K562 (cell line): Measurements from ENCODE around the gene ODC1. TPM values are rescaled to one million over a fixed set of nuclear protein-coding genes. Genes with fewer than 3 reads are reported as not detected.

Experiments used
- ATF1 ChIP-seq, 2 experiments: fragments of 450-650 bp in 1 of 2; IDR thresholded peaks; 2 replicates each; pipeline ENCODE4 v1.6.1; 2016; ENCODE audit warnings: missing compliant biosample characterization in 1 of 2, missing genetic modification characterization in 1 of 2
- CBFB ChIP-seq: sonication (generic); formaldehyde crosslinking; IDR thresholded peaks from 2 replicates; pipeline ENCODE4 v1.4.0; 2020; ENCODE audit warnings: mild to moderate bottlenecking, missing genetic modification reagents
- CTBP1 ChIP-seq: fragments of 450-650 bp; IDR thresholded peaks from 2 replicates; pipeline ENCODE4 v1.6.1; 2016; ENCODE audit warnings: borderline replicate concordance
- ELF4 ChIP-seq: fragments of 450-650 bp; formaldehyde crosslinking; IDR thresholded peaks from 2 replicates; pipeline ENCODE4 v1.4.0; 2022; ENCODE audit warnings: missing genetic modification characterization
- GATAD2A ChIP-seq: fragments of 450-650 bp; IDR thresholded peaks from 2 replicates; pipeline ENCODE4 v1.6.1; 2017
- MEF2A ChIP-seq: IDR thresholded peaks from 2 replicates; pipeline ENCODE4 v1.6.1; 2011; ENCODE audit warnings: low read depth, mild to moderate bottlenecking, low read length, moderate library complexity; ENCODE audit not compliant: control insufficient read depth
- NONO ChIP-seq, 2 experiments: fragments of 200-400 bp in 1 of 2; fragments of 450-650 bp in 1 of 2; formaldehyde crosslinking in 1 of 2; IDR thresholded peaks; 2 replicates each; pipeline ENCODE4 v1.6.1; 2017; ENCODE audit warnings: low read depth in 2 of 2, mild to moderate bottlenecking in 2 of 2, moderate library complexity in 2 of 2, low read length in 1 of 2
- RB1 ChIP-seq: fragments of 450-650 bp; IDR thresholded peaks from 2 replicates; pipeline ENCODE4 v1.6.1; 2017; ENCODE audit warnings: low read depth, mild to moderate bottlenecking
- SAP30 ChIP-seq: fragments of 200-600 bp; sonication (generic); IDR thresholded peaks from 2 replicates; pipeline ENCODE4 v1.6.1; 2012; ENCODE audit warnings: borderline replicate concordance, low read depth, mild to moderate bottlenecking, moderate library complexity, low read length, control low read depth, inconsistent platforms; ENCODE audit not compliant: insufficient read depth, poor library complexity, severe bottlenecking
- SIN3A ChIP-seq, 2 experiments: fragments of 150-350 bp in 1 of 2; IDR thresholded peaks; 2 replicates each; pipeline ENCODE4 v1.6.1; 2011 to 2016; ENCODE audit warnings: borderline replicate concordance in 2 of 2, low read depth in 2 of 2, low read length in 2 of 2, mild to moderate bottlenecking in 2 of 2, moderate library complexity in 2 of 2; ENCODE audit not compliant: control insufficient read depth in 1 of 2
- SLC30A9 ChIP-seq: fragments of 250-450 bp; sonication (Bioruptor Pico); IDR thresholded peaks from 2 replicates; pipeline ENCODE4 v1.8.0; 2022; ENCODE audit warnings: mild to moderate bottlenecking, moderate library complexity
- SMAD2 ChIP-seq: fragments of 150-350 bp; IDR thresholded peaks from 2 replicates; pipeline ENCODE4 v1.6.1; 2014; ENCODE audit warnings: low read depth, mild to moderate bottlenecking, low read length
- ZC3H11A ChIP-seq: IDR thresholded peaks from 2 replicates; pipeline ENCODE4 v1.6.1; 2012; ENCODE audit warnings: low read depth, low read length, improper control_type of control experiment
- ZNF140 ChIP-seq: fragments of 250-450 bp; sonication (Bioruptor Pico); IDR thresholded peaks from 2 replicates; pipeline ENCODE4 v1.8.0; 2021; ENCODE audit warnings: moderate library complexity, mild to moderate bottlenecking, inconsistent platforms
- polyA plus RNA-seq, 8 experiments: library from polyadenylated mRNA; depleted of rRNA in 4 of 8; stranded (reverse) in 5 of 8; unstranded in 3 of 8; fragments of >200 nt; fragmentation: Nextera tagmentation in 2 of 8; fragmentation: Illumina TruSeq in 1 of 8; extraction: Ambion mirVana in 2 of 8; extraction: Trizol in 1 of 8; gene quantifications; 2 replicates each; pipeline versions ENCODE4 v1.2.1 to v1.2.3, GENCODE V29; 2011 to 2014; ENCODE audit warnings: inconsistent platforms in 1 of 8, missing spikeins in 1 of 8
- total RNA-seq, 7 experiments: library from RNA; depleted of rRNA in 6 of 7; stranded (reverse); fragments of >200 nt in 6 of 7; fragmentation: Illumina TruSeq in 2 of 7; extraction: Trizol in 2 of 7; gene quantifications; 2 replicates each; pipeline versions ENCODE4 v1.2.1 to v1.2.3, GENCODE V29; 2011 to 2021; ENCODE audit warnings: low replicate concordance in 1 of 7
- TF ChIP-seq, protein P1 (sequence below), 2 experiments: IDR thresholded peaks; 2 replicates each; pipeline ENCODE4 v1.6.1; 2011; ENCODE audit warnings: borderline replicate concordance in 1 of 2, control low read depth in 1 of 2, low read depth in 1 of 2, low read length in 1 of 2, mild to moderate bottlenecking in 1 of 2, mixed read lengths in 1 of 2, moderate library complexity in 1 of 2; ENCODE audit not compliant: insufficient read depth in 1 of 2, insufficient read length in 1 of 2, poor library complexity in 1 of 2, severe bottlenecking in 1 of 2; ENCODE audit errors: extremely low read depth in 1 of 2
- TF ChIP-seq, protein P2 (sequence below): sonication (generic); formaldehyde crosslinking; IDR thresholded peaks from 2 replicates; pipeline ENCODE4 v1.8.0; 2022; ENCODE audit warnings: missing genetic modification reagents, mild to moderate bottlenecking, moderate library complexity, borderline replicate concordance
- TF ChIP-seq, protein P3 (sequence below): fragments of 250-450 bp; sonication (Bioruptor Pico); IDR thresholded peaks from 2 replicates; pipeline ENCODE4 v1.4.0; 2020
- TF ChIP-seq, protein P4 (sequence below): sonication (generic); formaldehyde crosslinking; IDR thresholded peaks from 2 replicates; pipeline ENCODE4 v1.8.1; 2023; ENCODE audit warnings: missing genetic modification reagents, mild to moderate bottlenecking, borderline replicate concordance

The ODC1 gene
- total and polyA plus RNA-seq, 9 of the 15 experiments (the other 6 are each of a cell fraction or from before 2014, with no cell fraction given): 142 to 563 (median 457) TPM

DNA sequence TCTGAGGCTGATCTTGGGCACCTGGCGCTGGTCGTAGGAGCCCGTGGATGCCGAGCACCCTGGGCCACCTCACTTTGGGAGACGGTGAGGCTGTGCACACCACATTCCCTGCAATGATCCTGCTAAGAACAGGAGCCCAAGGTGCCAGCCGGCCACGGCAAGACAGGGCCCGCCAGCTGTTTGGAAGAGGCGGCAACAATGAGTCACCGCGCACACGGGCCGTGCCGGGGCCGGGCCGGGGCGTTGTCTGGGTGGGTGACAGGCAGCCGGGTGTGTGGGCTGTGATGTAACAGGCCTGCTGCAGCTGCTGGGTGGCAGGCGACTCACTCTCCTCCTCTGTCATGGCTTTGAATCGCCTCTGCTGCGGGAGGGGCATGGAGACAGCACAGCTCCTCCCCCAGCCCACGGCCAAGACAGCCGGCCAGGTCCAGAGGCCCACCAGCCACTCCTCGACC lies 49.7 kb upstream of the ODC1 start (continued):
- TF ChIP-seq, protein P1, sequence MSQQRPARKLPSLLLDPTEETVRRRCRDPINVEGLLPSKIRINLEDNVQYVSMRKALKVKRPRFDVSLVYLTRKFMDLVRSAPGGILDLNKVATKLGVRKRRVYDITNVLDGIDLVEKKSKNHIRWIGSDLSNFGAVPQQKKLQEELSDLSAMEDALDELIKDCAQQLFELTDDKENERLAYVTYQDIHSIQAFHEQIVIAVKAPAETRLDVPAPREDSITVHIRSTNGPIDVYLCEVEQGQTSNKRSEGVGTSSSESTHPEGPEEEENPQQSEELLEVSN (IDR thresholded peaks at IDR 0.05; ENCODE audit: borderline replicate concordance in 1 of 2, extremely low read depth in 1 of 2, insufficient read depth in 1 of 2, insufficient read length in 1 of 2, low read depth in 1 of 2, low read length in 1 of 2, poor library complexity in 1 of 2, severe bottlenecking in 1 of 2): peak in 1 of 2 experiments; percentile 44
- no peak for TF ChIP-seq MEF2A
- TF ChIP-seq ZC3H11A: no peak
- TF ChIP-seq ZNF140 (CRISPR knock-in tag): no peak
- TF ChIP-seq SAP30: no peak
- TF ChIP-seq SLC30A9 (CRISPR knock-in tag): no peak
- no peak for TF ChIP-seq NONO (IDR thresholded peaks at IDR 0.05; ENCODE audit: low read depth in 2 of 2, low read length in 1 of 2)
- TF ChIP-seq ELF4 (CRISPR knock-in tag): no peak
- no peak for TF ChIP-seq SMAD2
- TF ChIP-seq, protein P2, sequence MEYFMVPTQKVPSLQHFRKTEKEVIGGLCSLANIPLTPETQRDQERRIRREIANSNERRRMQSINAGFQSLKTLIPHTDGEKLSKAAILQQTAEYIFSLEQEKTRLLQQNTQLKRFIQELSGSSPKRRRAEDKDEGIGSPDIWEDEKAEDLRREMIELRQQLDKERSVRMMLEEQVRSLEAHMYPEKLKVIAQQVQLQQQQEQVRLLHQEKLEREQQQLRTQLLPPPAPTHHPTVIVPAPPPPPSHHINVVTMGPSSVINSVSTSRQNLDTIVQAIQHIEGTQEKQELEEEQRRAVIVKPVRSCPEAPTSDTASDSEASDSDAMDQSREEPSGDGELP (CRISPR knock-in tag): peak; percentile 99
- peak; percentile 41; the same call in 1 of the 2 replicates for TF ChIP-seq CTBP1
- peak; percentile 43; the same call in 1 of the 2 replicates for TF ChIP-seq RB1
- TF ChIP-seq CBFB: no peak
- TF ChIP-seq SIN3A (IDR thresholded peaks at IDR 0.05; ENCODE audit: borderline replicate concordance in 2 of 2, control insufficient read depth in 1 of 2, low read depth in 2 of 2, low read length in 2 of 2): no peak
- TF ChIP-seq ATF1 (CRISPR knock-in tag; IDR thresholded peaks at IDR 0.05): no peak
- peak; percentile 57 for TF ChIP-seq ATF1 (tag; IDR thresholded peaks at IDR 0.05)
- TF ChIP-seq, protein P3, sequence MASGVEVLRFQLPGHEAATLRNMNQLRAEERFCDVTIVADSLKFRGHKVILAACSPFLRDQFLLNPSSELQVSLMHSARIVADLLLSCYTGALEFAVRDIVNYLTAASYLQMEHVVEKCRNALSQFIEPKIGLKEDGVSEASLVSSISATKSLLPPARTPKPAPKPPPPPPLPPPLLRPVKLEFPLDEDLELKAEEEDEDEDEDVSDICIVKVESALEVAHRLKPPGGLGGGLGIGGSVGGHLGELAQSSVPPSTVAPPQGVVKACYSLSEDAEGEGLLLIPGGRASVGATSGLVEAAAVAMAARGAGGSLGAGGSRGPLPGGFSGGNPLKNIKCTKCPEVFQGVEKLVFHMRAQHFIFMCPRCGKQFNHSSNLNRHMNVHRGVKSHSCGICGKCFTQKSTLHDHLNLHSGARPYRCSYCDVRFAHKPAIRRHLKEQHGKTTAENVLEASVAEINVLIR (CRISPR knock-in tag): no peak
- TF ChIP-seq GATAD2A: no peak
- TF ChIP-seq, protein P4, sequence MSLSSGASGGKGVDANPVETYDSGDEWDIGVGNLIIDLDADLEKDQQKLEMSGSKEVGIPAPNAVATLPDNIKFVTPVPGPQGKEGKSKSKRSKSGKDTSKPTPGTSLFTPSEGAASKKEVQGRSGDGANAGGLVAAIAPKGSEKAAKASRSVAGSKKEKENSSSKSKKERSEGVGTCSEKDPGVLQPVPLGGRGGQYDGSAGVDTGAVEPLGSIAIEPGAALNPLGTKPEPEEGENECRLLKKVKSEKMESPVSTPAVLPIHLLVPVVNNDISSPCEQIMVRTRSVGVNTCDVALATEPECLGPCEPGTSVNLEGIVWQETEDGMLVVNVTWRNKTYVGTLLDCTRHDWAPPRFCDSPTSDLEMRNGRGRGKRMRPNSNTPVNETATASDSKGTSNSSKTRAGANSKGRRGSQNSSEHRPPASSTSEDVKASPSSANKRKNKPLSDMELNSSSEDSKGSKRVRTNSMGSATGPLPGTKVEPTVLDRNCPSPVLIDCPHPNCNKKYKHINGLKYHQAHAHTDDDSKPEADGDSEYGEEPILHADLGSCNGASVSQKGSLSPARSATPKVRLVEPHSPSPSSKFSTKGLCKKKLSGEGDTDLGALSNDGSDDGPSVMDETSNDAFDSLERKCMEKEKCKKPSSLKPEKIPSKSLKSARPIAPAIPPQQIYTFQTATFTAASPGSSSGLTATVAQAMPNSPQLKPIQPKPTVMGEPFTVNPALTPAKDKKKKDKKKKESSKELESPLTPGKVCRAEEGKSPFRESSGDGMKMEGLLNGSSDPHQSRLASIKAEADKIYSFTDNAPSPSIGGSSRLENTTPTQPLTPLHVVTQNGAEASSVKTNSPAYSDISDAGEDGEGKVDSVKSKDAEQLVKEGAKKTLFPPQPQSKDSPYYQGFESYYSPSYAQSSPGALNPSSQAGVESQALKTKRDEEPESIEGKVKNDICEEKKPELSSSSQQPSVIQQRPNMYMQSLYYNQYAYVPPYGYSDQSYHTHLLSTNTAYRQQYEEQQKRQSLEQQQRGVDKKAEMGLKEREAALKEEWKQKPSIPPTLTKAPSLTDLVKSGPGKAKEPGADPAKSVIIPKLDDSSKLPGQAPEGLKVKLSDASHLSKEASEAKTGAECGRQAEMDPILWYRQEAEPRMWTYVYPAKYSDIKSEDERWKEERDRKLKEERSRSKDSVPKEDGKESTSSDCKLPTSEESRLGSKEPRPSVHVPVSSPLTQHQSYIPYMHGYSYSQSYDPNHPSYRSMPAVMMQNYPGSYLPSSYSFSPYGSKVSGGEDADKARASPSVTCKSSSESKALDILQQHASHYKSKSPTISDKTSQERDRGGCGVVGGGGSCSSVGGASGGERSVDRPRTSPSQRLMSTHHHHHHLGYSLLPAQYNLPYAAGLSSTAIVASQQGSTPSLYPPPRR: 0 out of 2 replicates have a peak, but pooled peaks have one; percentile 27
